NCI-H345 treated with DMSO at 0.1 percent for 48 hours (cell line): ENCODE measurements around the gene TSR3.

Experiments used
- DNase-seq: peaks from one replicate; lab custom pipeline; 2025; ENCODE audit not compliant: unreplicated experiment; lab: John Stamatoyannopoulos, UW

TSR3 gene

GRCh38 chr16:1326391-1326790 is 25.3 kb downstream of the TSR3 start:
- no peak for DNase-seq

GRCh38 chr16:1325673-1326371 is 25.9 kb downstream of the TSR3 start:
- no peak for DNase-seq

- no peak for DNase-seq
Measured at GRCh38 chr16:1325261-1325660, 26.4 kb downstream of the TSR3 start.

GRCh38 chr16:1324286-1324826 is 27.3 kb downstream of the TSR3 start:
- DNase-seq = no peak

GRCh38 chr16:1323296-1324239 is 28.1 kb downstream of the TSR3 start:
- DNase-seq = no peak

GRCh38 chr16:1322407-1322806 is 29.3 kb downstream of the TSR3 start:
- DNase-seq = no peak

GRCh38 chr16:1320658-1321240 is 30.9 kb downstream of the TSR3 start:
- no peak for DNase-seq

- no peak for DNase-seq
Measured at GRCh38 chr16:1320097-1320496, 31.6 kb downstream of the TSR3 start.

- no peak for DNase-seq
Measured at GRCh38 chr16:1319041-1319440, 32.6 kb downstream of the TSR3 start.

GRCh38 chr16:1318268-1318545 is 33.5 kb downstream of the TSR3 start:
- DNase-seq = no peak

- no peak for DNase-seq
Measured at GRCh38 chr16:1317479-1318267, 34.0 kb downstream of the TSR3 start.

- no peak for DNase-seq
Measured at GRCh38 chr16:1316033-1316405, 35.7 kb downstream of the TSR3 start.

- DNase-seq = no peak
Measured at GRCh38 chr16:1315081-1316032, 36.3 kb downstream of the TSR3 start.

- no peak for DNase-seq
Measured at GRCh38 chr16:1314399-1315068, 37.1 kb downstream of the TSR3 start.

GRCh38 chr16:1313721-1314369 is 37.8 kb downstream of the TSR3 start:
- no peak for DNase-seq

- no peak for DNase-seq
Measured at GRCh38 chr16:1312903-1313302, 38.8 kb downstream of the TSR3 start.

- no peak for DNase-seq
Measured at GRCh38 chr16:1312467-1312816, 39.2 kb downstream of the TSR3 start.

GRCh38 chr16:1311738-1312466 is 39.8 kb downstream of the TSR3 start:
- DNase-seq = no peak
